NT2/D1 (cell line): ENCODE results near the gene KLF6.

Experiments used
- DNase-seq: peaks from one replicate; pipeline ENCODE4 v3.0.0-alpha.2; 2011; ENCODE audit warnings: low read depth, low spot score
- H3K27me3 ChIP-seq: 2 replicates; pipeline ENCODE4 v1.6.0; 2011; ENCODE audit warnings: mild to moderate bottlenecking; ENCODE audit not compliant: insufficient read length, insufficient read depth
- H3K36me3 ChIP-seq: 2 replicates; pipeline ENCODE4 v1.6.1; 2011; ENCODE audit warnings: mild to moderate bottlenecking, low read length, mixed read lengths; ENCODE audit not compliant: insufficient read depth, insufficient read length
- H3K4me1 ChIP-seq: 2 replicates; pipeline ENCODE4 v1.5.1; 2011; ENCODE audit not compliant: insufficient read depth, insufficient read length
- H3K4me3 ChIP-seq: 2 replicates; pipeline ENCODE4 v1.5.1; 2011; ENCODE audit warnings: low read depth; ENCODE audit not compliant: insufficient read length
- H3K9ac ChIP-seq: 2 replicates; pipeline ENCODE4 v1.6.0; 2011; ENCODE audit warnings: low read depth; ENCODE audit not compliant: insufficient read length
- H3K9me3 ChIP-seq: 2 replicates; pipeline ENCODE4 v1.5.1; 2011; ENCODE audit warnings: mild to moderate bottlenecking, low read length; ENCODE audit not compliant: insufficient read depth
- SUZ12 ChIP-seq: IDR thresholded peaks from 2 replicates; pipeline ENCODE4 v1.6.1; 2011; ENCODE audit not compliant: insufficient read length, insufficient read depth; ENCODE audit errors: extremely low read depth
- YY1 ChIP-seq: IDR thresholded peaks from 2 replicates; pipeline ENCODE4 v1.6.1; 2011; ENCODE audit not compliant: insufficient read length, insufficient read depth
- ZNF274 ChIP-seq: IDR thresholded peaks from 2 replicates; pipeline ENCODE4 v1.6.1; 2011; ENCODE audit warnings: mild to moderate bottlenecking, low read depth, low read length

The KLF6 gene

DNA sequence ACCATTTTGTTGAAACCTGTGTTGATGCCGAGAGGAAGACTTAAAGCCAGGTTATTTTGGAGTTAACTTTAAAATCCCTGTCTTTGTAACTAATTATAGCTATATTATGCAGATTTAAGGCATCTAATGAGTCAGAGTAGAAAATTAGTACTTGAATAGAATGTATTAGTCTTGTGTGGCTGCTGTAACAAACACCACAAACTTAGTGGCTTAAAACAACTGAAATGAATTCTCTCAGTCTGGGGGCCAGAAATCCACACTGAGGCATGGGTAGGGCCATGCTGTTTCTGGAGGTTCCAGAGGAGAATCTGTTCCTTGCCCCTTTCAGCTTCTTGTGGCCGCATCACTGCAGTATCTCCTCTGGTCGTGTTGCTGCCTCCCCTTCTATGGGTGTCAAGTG lies 8.5 kb upstream of the KLF6 start:
- Histone ChIP-seq H3K27me3 (no peaks in the 10 kb centered on the region), H3K4me1 (no peaks in the 10 kb centered on the region), H3K9me3 (peaks cover 17% of the 10 kb centered on the region), H3K36me3 (no peaks in the 10 kb centered on the region), H3K9ac (no peak overlapping the region), H3K4me3 (no peak overlapping the region)
- no peak for TF ChIP-seq SUZ12
- no peak for TF ChIP-seq YY1
- TF ChIP-seq ZNF274, result no peak
- no peak for DNase-seq

DNA sequence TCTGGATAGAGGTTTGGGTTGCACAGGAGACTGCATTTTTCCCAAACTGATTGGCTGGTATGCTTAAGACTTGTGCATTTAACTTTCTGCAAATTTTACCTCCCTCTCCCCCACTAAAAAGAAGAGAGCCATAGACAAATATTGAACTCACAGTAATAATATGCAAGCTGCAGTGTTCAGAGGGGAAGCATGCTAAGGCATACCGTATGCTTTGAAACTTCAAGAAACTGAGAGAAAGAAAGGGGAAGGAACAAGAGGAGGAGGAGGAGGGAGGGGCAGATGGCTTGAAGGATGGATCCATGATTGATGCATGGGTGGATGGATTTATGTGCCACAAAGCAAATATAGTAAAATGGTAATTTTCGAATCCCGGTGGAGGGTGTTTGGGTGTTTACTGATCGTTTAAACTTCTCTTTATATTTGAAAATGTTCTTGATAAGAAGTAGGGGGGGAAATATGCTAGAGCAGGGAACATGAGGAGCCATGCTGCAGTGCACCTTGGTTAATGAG lies 7.8 kb upstream of the KLF6 start:
- DNase-seq, result no peak
- no peak overlapping the region for H3K4me3 ChIP-seq
- H3K9me3 ChIP-seq, result peaks cover 17% of the 10 kb centered on the region
- H3K4me1 ChIP-seq, result no peaks in the 10 kb centered on the region
- H3K9ac ChIP-seq, result no peak overlapping the region
- TF ChIP-seq SUZ12, result no peak
- no peak for TF ChIP-seq YY1
- TF ChIP-seq ZNF274, result no peak
- no peaks in the 10 kb centered on the region for H3K27me3 ChIP-seq
- H3K36me3 ChIP-seq, result no peaks in the 10 kb centered on the region

DNA sequence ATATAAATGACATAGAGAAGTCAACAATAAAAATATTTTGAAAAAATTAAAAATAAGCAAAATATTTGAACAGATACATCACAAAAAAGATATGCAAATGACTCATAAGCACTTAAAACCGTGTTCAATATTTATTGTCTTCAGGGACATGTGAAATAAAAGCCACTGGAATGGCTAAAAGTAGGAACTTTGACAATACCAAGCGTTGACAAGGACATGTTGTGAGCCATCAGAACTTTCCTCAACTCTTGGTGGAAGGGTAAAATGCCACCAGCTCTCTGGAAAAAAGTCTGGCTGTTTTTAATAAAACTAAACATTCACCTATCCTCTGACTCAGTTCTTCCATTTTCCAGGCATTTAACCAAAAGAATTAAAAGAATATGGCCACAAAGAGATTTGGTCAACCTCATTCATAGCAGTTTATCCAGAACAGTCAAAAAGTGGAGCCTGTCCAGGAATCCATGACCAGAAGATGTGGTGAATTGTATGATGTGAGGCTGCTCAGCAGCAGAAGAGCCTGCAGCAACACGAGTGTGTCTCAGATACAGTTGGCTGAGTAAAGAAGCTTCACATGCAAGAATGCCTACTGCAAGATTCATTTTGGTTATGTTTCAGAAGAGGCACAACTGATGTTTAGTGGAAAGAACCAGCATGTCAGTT lies 7.1 kb upstream of the KLF6 start:
- no peak for TF ChIP-seq YY1
- no peak for TF ChIP-seq ZNF274
- no peak for TF ChIP-seq SUZ12
- peaks cover 17% of the 10 kb centered on the region for H3K9me3 ChIP-seq
- no peaks in the 10 kb centered on the region for H3K4me1 ChIP-seq
- no peak overlapping the region for H3K9ac ChIP-seq
- no peak for DNase-seq
- H3K27me3 ChIP-seq, result peaks cover 2% of the 10 kb centered on the region
- H3K4me3 ChIP-seq, result no peak overlapping the region
- H3K36me3 ChIP-seq, result no peaks in the 10 kb centered on the region

DNA sequence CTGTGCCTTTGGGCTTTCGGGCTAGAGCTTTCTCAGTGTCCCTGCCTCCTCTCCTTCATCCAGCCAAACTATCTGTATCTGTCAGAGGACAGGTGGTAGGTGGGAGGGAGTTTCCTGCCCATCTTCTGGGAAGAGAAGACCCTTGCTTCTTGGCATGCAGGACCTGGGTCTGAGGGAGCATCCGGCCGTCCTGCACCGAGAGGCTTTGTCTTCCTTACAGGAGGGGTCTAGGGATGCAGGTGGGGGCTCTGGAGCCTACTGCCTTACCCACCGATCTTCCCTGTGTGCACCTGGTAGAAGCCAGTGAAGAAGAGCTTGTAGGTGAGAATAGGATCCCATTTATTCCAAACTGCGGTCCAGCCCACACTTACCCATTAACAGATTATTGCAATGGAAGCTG lies 5.8 kb upstream of the KLF6 start:
- no peak for DNase-seq

DNA sequence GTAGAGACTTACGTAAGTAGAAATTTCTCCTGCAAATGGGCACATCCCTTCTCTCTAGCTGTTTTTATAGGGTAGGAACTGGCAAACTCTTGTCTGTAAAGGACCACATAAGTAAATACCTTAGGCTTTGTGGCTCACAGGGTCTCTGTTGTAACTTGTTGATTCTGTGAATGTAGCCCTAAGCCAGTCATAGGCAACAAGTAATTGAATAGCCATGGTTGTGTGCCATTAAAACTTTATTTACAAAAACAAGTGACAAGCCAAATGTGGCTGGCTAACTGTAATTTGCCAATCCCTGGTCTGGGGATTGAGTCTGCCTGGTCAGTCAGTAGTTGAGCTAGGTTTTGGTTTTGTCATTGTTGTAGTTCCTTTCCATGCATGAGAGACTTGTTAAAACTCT lies 5.3 kb upstream of the KLF6 start:
- Histone ChIP-seq H3K9ac (no peak overlapping the region), H3K27me3 (peaks cover 2% of the 10 kb centered on the region), H3K4me3 (no peak overlapping the region), H3K36me3 (no peaks in the 10 kb centered on the region), H3K9me3 (peaks cover 17% of the 10 kb centered on the region), H3K4me1 (no peaks in the 10 kb centered on the region)
- no peak for DNase-seq
- TF ChIP-seq YY1, result no peak
- TF ChIP-seq SUZ12, result no peak
- no peak for TF ChIP-seq ZNF274

More for the DNA sequence above, 5.8 kb upstream of the KLF6 start:
- H3K27me3 ChIP-seq, result peaks cover 2% of the 10 kb centered on the region
- H3K9ac ChIP-seq, result no peak overlapping the region
- peaks cover 17% of the 10 kb centered on the region for H3K9me3 ChIP-seq
- TF ChIP-seq YY1, result no peak
- TF ChIP-seq SUZ12, result no peak
- no peak for TF ChIP-seq ZNF274
- no peaks in the 10 kb centered on the region for H3K36me3 ChIP-seq
- no peak overlapping the region for H3K4me3 ChIP-seq
- no peaks in the 10 kb centered on the region for H3K4me1 ChIP-seq

DNA sequence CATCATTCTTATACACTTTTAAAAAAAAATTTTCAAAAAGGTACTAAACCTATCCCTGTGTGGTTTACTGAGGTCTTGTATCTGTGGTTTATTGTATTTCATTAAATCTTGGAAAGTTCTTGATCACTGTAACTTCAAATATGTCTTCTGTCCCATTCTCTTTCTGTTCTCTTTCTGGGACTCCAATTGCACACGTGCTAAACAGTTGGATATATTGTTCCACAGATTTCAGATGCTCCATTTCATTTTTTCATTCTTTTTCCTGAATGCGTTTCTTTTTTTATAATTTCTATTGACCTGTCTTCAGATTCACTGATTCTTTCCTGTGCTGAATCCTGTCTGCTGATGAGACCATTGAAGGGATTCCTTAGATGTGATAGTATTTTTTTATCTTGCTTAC lies 4.6 kb upstream of the KLF6 start:
- Histone ChIP-seq H3K36me3 (no peaks in the 10 kb centered on the region), H3K9me3 (peaks cover 17% of the 10 kb centered on the region), H3K9ac (no peak overlapping the region), H3K27me3 (peaks cover 2% of the 10 kb centered on the region), H3K4me1 (no peaks in the 10 kb centered on the region), H3K4me3 (no peak overlapping the region)
- TF ChIP-seq YY1 (no peak), SUZ12 (no peak), ZNF274 (no peak)
- no peak for DNase-seq

DNA sequence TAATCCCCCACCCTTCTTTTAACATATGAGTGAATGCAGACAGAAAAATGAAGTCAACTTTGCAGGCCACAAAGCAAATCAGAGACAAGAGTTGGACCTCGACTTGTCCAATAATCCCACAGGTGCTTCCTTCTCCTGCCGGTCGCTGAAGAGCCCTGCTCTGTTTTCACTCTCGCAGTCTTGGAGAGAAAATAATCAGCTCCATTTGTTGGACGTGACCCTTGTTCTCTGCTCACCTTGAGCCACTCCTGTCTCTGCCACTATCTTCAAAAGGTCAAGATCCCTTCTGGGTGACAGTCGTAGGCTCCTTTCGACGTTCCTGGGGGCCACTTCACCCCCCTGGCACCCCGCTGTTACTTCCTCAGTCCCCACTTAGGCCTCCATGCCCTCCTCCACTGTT lies 2.8 kb upstream of the KLF6 start:
- peaks cover 13% of the 10 kb centered on the region for H3K36me3 ChIP-seq
- peaks cover 2% of the 10 kb centered on the region for H3K27me3 ChIP-seq
- H3K9me3 ChIP-seq, result peaks cover 4% of the 10 kb centered on the region; the same call in 1 of the 2 replicates
- no peaks in the 10 kb centered on the region for H3K4me1 ChIP-seq
- H3K9ac ChIP-seq, result no peak overlapping the region
- no peak for DNase-seq
- no peak overlapping the region for H3K4me3 ChIP-seq
- no peak for TF ChIP-seq SUZ12
